Measurements from ENCODE around the gene CCDC200.

DNA sequence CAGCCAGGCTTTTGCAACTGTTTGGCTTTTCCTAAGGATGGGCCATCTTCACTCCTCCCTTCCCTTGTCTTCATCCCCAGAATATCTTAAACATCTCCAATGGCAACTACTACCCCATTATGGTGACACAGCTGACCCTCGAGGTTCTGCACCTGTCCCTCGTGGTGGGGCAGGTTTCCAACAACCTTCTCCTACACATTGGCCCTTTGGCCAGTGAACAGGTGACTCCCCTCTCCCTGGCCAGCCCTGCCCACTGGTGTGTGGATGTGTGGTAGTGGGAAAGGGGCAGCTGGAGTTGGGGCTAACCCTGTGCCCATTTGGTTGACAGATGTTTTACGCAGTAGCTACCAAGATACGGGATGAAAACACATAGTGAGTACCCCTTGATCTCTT, 12.1 kb downstream of the CCDC200 start:
- no peak for TF ChIP-seq POLR2AphosphoS5 (IDR thresholded peaks at IDR 0.05)
- TF ChIP-seq POLR2A (IDR thresholded peaks at IDR 0.05) = no peak
- TF ChIP-seq, protein P1, sequence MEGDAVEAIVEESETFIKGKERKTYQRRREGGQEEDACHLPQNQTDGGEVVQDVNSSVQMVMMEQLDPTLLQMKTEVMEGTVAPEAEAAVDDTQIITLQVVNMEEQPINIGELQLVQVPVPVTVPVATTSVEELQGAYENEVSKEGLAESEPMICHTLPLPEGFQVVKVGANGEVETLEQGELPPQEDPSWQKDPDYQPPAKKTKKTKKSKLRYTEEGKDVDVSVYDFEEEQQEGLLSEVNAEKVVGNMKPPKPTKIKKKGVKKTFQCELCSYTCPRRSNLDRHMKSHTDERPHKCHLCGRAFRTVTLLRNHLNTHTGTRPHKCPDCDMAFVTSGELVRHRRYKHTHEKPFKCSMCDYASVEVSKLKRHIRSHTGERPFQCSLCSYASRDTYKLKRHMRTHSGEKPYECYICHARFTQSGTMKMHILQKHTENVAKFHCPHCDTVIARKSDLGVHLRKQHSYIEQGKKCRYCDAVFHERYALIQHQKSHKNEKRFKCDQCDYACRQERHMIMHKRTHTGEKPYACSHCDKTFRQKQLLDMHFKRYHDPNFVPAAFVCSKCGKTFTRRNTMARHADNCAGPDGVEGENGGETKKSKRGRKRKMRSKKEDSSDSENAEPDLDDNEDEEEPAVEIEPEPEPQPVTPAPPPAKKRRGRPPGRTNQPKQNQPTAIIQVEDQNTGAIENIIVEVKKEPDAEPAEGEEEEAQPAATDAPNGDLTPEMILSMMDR (IDR thresholded peaks at IDR 0.05) = no peak
- TF ChIP-seq EP300 (IDR thresholded peaks at IDR 0.05) = no peak
